Right atrium auricular region (tissue), 2 donors: ENCODE measurements around the gene ADAM10. TPM values are rescaled to one million over a fixed set of nuclear protein-coding genes. Genes with fewer than 3 reads are reported as not detected.

Experiments used
- DNase-seq: peaks from one replicate; pipeline ENCODE4 v3.0.0-alpha.2; 2019; ENCODE audit warnings: low spot score
- H3K27ac ChIP-seq, 2 donors: fragments of 200-600 bp; sonication (generic); 1 replicate in 1 of 2; 2 replicates in 1 of 2; pipeline ENCODE4 v1.5.1; 2016 to 2019
- H3K27me3 ChIP-seq, 2 donors: fragments of 200-600 bp; sonication (generic); one replicate each; pipeline versions ENCODE4 v1.5.1 to v1.6.0; 2017 to 2019
- H3K36me3 ChIP-seq: fragments of 200-600 bp; sonication (generic); one replicate; pipeline ENCODE4 v1.5.1; 2016
- H3K4me1 ChIP-seq, 2 donors: fragments of 200-600 bp; sonication (generic); one replicate each; pipeline versions ENCODE4 v1.5.1 to v1.6.0; 2017 to 2019
- H3K4me3 ChIP-seq, 2 donors: fragments of 200-600 bp; sonication (generic); 1 replicate in 1 of 2; 2 replicates in 1 of 2; pipeline ENCODE4 v1.5.1; 2017 to 2019; ENCODE audit warnings: mild to moderate bottlenecking in 1 of 2, moderate library complexity in 1 of 2
- H3K9me3 ChIP-seq, 2 donors: fragments of 200-600 bp; sonication (generic); one replicate each; pipeline ENCODE4 v1.5.1; 2019
- total RNA-seq, 2 donors: library from RNA; depleted of rRNA; stranded (reverse); fragments of >200 nt; gene quantifications; one replicate each; pipeline ENCODE4 v1.1.0, GENCODE V29; 2016
- TF ChIP-seq, protein P1 (sequence below), 2 donors: fragments of 200-600 bp; sonication (generic); IDR thresholded peaks; one replicate each; pipeline ENCODE4 v1.5.1; 2019; ENCODE audit warnings: antibody characterized with exemption in 2 of 2

The ADAM10 gene
- total RNA-seq, 2 donors from 2014 or later = 40.8 to 42.0 TPM

DNA sequence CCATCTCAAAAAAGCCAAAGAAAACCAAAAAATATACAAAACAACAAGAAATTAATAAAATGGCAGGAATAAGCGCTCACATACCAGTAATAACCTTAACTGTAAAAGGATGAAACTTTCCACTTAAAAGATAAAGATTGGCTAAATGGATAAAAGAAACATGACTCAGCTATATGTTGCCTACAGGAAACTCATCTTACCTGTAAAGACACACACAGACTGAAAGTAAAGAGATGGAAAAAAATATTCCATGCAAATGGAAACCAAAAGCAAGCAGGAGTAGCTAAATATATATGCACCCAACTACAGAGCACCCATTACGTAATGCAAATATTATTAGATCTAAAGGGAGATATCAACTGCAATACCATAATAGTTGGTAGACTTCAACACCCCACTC lies 49.7 kb downstream of the ADAM10 start:
- Histone ChIP-seq H3K4me3 (no peak overlapping the region), H3K9me3 (peaks cover 0 to 8% of the 10 kb centered on the region in 2 donors), H3K4me1 (peaks cover 0 to 14% of the 10 kb centered on the region in 2 donors), H3K36me3 (no peaks in the 10 kb centered on the region), H3K27ac (no peak overlapping the region), H3K27me3 (no peaks in the 10 kb centered on the region)
- no peak for DNase-seq
- TF ChIP-seq, protein P1, sequence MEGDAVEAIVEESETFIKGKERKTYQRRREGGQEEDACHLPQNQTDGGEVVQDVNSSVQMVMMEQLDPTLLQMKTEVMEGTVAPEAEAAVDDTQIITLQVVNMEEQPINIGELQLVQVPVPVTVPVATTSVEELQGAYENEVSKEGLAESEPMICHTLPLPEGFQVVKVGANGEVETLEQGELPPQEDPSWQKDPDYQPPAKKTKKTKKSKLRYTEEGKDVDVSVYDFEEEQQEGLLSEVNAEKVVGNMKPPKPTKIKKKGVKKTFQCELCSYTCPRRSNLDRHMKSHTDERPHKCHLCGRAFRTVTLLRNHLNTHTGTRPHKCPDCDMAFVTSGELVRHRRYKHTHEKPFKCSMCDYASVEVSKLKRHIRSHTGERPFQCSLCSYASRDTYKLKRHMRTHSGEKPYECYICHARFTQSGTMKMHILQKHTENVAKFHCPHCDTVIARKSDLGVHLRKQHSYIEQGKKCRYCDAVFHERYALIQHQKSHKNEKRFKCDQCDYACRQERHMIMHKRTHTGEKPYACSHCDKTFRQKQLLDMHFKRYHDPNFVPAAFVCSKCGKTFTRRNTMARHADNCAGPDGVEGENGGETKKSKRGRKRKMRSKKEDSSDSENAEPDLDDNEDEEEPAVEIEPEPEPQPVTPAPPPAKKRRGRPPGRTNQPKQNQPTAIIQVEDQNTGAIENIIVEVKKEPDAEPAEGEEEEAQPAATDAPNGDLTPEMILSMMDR (IDR thresholded peaks at IDR 0.05) = no peak

GRCh38 chr15:58698887-58699641 lies 50.4 kb downstream of the ADAM10 start:
- Histone ChIP-seq H3K4me3 (no peak overlapping the region), H3K27me3 (no peaks in the 10 kb centered on the region), H3K9me3 (peaks cover 0 to 8% of the 10 kb centered on the region in 2 donors), H3K27ac (no peak overlapping the region), H3K4me1 (peaks cover 0 to 14% of the 10 kb centered on the region in 2 donors), H3K36me3 (no peaks in the 10 kb centered on the region)
- no peak for DNase-seq
- TF ChIP-seq, protein P1 (IDR thresholded peaks at IDR 0.05) = no peak

DNA sequence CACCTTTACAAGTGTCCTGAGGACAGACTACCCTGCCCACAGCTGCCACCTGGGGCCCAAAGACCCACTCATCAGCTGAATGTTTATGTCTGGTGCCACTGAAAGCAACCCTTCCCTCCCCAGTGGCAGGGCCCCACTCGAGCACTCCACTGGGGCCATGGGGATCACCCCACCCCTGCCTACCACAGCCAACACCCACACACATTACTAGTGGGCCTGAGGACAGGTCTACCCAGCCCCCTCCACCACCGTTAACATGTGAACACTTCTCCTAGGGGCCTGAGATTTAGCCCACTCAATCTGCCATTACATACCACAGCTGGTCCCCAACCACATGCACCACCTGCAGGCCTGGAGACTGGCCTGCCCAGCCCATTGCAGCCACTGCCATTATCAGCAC lies 52.3 kb downstream of the ADAM10 start:
- no peaks in the 10 kb centered on the region for H3K36me3 ChIP-seq
- H3K4me3 ChIP-seq = no peak overlapping the region
- no peak overlapping the region for H3K27ac ChIP-seq
- peaks cover 0 to 14% of the 10 kb centered on the region in 2 donors for H3K4me1 ChIP-seq
- TF ChIP-seq, protein P1 (IDR thresholded peaks at IDR 0.05) = no peak
- no peaks in the 10 kb centered on the region for H3K27me3 ChIP-seq
- no peak for DNase-seq
- peaks cover 0 to 8% of the 10 kb centered on the region in 2 donors for H3K9me3 ChIP-seq

DNA sequence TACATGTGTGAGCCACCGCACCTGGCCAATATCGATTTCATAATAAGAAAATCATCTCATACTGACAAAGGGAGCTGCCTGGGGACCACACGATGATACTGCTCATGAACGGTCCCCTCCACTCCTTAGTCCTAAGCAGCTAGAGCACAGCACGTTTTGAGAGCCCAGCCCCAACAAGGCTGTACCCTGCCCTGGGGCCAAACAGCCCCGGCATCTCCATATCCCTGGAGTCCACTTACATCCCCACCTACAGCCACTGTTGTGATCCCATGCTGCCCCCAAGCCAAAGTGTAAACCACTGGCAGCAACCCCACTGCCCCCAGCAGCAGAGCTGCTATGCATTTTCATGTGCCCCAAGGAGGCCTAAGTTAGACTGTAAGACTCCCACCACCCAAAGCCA lies 52.8 kb downstream of the ADAM10 start:
- Histone ChIP-seq H3K9me3 (peaks cover 0 to 8% of the 10 kb centered on the region in 2 donors), H3K27ac (no peak overlapping the region), H3K4me3 (no peak overlapping the region), H3K36me3 (no peaks in the 10 kb centered on the region), H3K27me3 (no peaks in the 10 kb centered on the region), H3K4me1 (peaks cover 0 to 14% of the 10 kb centered on the region in 2 donors)
- TF ChIP-seq, protein P1 (IDR thresholded peaks at IDR 0.05) = no peak
- DNase-seq = no peak

DNA sequence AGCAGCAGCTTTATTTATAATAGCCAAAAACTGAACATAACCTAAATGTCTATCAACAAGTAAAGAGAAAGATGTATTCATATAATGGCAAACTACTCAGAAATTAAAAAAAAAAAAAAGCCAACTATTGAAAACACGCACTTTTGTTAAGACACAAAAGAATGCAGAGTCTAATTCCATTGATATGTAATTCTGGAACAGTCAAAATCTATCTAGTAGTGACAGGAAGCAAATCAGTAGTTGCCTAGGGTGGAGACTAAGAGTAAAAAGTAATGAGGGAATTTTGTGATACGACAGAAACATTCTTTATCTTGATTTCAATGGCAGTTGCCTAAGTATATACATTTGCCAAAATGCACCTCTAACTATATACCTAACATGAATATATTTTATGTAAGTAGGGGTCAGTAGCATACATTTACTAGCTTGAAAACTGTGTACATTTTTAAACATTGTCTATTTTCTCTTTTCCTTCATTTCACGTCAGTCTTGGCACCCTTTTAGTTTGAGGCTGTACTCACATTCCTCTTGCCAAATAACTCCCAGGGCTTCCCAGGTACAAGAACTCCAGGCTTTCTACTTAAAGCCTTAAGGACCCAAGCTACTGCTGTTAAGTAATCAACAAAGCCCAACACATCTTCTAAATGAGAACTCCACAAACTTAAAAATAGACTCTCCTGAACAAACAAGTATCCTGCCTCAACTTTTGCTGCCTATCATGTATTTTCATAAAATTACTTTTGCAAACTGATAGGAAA lies 54.7 kb downstream of the ADAM10 start:
- DNase-seq = no peak
- TF ChIP-seq, protein P1 (IDR thresholded peaks at IDR 0.05) = no peak
- H3K27ac ChIP-seq = peak overlapping the region in 1 of 2 donors; percentile 33

More for the DNA sequence above, 54.7 kb downstream of the ADAM10 start:
- H3K4me3 ChIP-seq = no peak overlapping the region
- no peaks in the 10 kb centered on the region for H3K27me3 ChIP-seq
- peaks cover 0 to 8% of the 10 kb centered on the region in 2 donors for H3K9me3 ChIP-seq
- H3K4me1 ChIP-seq = peaks cover 0 to 14% of the 10 kb centered on the region in 2 donors
- H3K36me3 ChIP-seq = no peaks in the 10 kb centered on the region
